IPS DF 4.7 (cell line): ENCODE data around the gene CMBL.
"Not testable (repeated sequence)": the region's sequence is repeated elsewhere in the genome, so short reads cannot be mapped to it uniquely, and the experiment has no call there.

ENCODE experiments used
- DNase-seq: peaks from one replicate; pipeline ENCODE4 v3.0.0-alpha.2; 2013; ENCODE audit warnings: low spot score; ENCODE audit errors: extremely low read depth

The CMBL gene

DNA sequence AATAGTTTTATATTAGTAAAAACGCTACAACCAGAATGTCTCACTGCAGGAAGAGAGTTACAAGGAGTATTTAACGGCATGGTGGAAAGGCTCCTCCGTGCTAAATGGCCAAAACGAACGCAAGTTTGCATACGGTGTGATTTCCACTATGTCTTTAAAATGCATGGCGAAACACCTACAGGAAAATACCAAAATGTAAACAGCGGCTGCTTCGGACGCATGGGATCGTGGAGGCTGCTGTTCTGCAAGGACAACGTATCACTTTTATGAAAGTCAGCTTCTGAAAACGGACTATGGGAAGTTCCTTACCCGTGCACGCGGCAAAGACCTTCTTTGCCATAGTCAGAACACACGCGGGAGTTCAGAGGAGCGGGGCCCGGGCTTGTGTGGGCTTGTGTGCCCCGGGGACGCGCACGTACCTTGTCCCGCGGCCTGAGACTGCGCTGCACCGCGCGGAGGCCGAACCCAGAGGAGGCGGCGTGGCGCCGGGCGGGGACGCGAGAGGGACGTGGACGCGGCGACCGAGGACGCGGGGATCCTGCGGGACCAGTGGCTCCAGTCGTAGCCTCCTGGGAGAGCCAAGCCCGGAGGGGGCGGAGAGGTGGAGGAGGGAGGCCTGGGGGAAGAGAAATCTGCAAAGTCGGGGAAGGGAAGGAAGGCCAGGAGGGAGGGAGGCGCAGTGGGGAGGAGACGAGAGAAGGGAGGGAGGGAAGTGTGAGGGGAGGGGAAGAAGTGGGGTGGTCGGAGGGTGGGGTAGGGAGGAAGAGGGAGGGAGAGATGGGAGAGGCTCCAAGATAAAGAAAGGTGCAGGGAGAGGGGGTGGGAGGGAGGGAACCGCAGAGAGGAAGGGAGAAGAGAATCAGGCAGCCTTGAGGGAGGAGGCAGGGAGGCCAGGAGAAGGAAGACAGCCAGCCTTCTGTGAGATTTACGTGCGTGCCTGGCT, at the start of gene CMBL:
Gene CMBL, minus strand, starts transcription at position 697 of the 943 bp plus-strand sequence. CDS start 17,140 bp downstream, outside the sequence.
- no peak for DNase-seq

- DNase-seq: no peak
Observed at GRCh38 chr5:10355071-10355889, 47.6 kb upstream of the CMBL start.

- DNase-seq: no peak
Observed at GRCh38 chr5:10354048-10354872, 46.6 kb upstream of the CMBL start.

GRCh38 chr5:10353241-10354047, 45.7 kb upstream of the CMBL start, which contains the start of gene MARCHF6:
Gene MARCHF6, plus strand, starts transcription at chr5:10353695. Its CDS starts 204 bp downstream, at chr5:10353899.
- DNase-seq: peak; percentile 58

DNA sequence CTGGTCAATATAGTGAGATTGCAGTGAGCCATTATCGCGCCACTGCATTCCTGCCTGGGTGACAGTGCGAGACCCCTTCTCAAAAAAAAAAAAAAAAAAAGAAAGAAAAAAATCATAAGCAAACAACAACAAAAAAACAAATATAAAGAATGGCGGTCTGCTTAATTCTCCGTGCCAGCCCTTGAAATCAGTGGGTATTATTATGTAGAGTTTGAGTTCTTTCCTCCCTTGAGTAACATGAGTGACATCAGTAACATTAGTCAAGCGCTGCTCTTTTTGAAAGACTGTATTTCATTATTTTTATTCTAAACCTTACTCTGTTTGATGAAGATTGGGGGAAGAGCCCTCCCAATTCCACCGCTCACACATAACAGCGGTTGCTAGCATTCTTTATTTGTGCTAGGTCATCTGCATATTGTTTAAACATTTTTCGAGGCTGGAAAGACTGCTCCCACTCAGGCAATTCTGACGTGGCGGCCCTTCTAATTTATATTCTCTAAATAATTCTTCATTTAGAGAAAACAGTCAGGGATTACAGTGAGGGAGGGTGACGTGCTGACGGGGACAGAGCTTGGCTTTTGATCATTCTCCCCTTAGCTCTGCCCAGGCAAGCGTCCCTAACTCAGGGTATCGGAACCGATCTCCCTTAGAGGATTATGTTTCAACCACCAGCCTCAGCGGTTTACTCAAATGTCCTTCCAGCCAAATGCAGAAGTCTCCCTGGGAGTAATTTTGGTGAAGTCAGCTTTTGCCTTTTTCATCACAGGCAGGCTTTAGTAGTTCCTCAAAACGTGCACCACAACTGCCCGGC, 44.9 kb upstream of the CMBL start:
- no peak for DNase-seq

DNA sequence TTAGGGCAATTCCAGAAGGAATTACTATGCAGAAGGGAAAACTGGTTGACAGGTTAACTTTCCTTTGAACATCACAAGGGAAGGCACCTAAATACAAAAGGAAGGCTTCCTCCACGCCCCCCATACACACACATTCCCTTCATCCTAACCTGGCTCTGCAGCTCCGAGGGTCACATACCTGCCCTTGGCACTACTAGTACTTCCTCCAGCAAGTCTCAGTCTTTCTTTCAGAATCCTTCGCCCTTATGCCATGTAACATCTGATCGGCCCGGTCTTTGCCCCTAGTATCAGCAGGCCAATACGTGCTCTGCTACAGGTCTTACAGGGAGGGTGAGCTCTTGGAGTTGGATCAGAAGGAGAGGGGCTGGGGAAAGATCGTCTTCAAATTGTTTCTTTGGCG, 44.2 kb upstream of the CMBL start:
- no peak for DNase-seq

- DNase-seq: no peak
Observed at GRCh38 chr5:10351199-10351905, 43.6 kb upstream of the CMBL start.

- no peak for DNase-seq
Observed at GRCh38 chr5:10348258-10348657, 40.6 kb upstream of the CMBL start.

GRCh38 chr5:10344461-10345106, 36.9 kb upstream of the CMBL start:
- DNase-seq: not testable (repeated sequence)

GRCh38 chr5:10343486-10343885, 35.8 kb upstream of the CMBL start:
- no peak for DNase-seq

- DNase-seq: no peak
Observed at GRCh38 chr5:10339958-10340357, 32.3 kb upstream of the CMBL start.

DNA sequence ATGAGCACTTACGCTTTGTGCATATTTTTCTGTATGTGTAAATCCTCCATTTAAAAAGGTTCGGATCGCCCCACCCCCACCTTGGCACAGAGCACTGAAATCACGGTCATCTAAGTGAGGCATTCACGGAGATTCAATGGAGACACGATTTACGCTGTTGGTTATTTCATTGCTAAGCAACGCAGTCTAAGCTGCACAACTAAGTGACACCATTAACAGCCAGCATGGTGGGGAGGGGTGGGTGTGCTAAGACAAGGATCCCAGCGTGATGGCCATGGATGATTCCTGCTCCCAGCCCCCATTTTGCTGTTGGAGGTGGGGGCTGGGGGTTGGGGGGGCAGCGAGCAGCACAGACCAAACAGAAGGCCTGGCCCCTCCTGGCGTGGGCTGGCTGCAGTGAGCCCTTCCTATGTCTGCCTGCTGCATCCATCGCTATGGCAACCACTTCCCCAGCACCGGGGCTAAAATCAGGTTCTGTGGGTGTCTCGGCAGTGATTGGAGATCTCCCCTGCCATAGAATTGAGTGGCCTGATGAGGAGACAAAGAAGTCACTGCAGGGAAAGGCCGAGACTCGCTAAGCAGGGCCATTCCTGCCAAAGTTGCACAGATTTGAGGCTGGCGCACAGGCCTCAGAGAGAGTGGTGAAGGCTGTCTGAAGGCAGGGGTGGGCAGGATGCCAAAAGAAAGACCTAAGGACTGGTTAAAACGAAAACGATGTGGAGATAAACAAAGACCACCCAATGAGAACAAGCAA, 31.5 kb upstream of the CMBL start:
- DNase-seq: no peak

- no peak for DNase-seq
Observed at GRCh38 chr5:10338686-10339057, 31.0 kb upstream of the CMBL start.

GRCh38 chr5:10337986-10338385, 30.3 kb upstream of the CMBL start:
- DNase-seq: no peak

DNA sequence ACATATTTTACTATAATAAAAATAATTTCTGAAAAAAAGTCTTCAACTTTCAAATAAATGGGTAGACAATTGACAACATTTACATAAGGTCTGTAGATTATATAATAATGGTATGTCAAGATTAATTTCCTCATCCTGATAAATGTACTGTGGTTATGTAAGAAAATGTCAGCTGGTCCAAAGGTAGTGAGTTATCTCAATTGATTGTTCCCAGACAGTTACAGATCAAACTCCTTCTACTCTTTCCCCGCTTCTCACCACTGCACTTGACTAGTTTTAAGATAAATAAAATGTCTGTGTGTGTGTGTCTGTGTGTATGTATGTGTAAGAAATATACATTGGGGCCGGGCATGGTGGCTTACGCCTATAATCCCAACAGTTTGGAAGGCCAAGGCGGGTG, 29.4 kb upstream of the CMBL start:
- no peak for DNase-seq

GRCh38 chr5:10335711-10336470, 28.2 kb upstream of the CMBL start:
- no peak for DNase-seq

GRCh38 chr5:10334831-10335230, 27.1 kb upstream of the CMBL start:
- DNase-seq: no peak
